ENCODE results near the gene ALDH18A1.

The ALDH18A1 gene

GRCh38 chr10:95656291-95657164, at the start of gene ALDH18A1:
TSS of gene ALDH18A1 (minus strand) at chr10:95656711. CDS start at chr10:95653377, 3,334 bp downstream.
- CTCF ChIA-PET: interaction anchor here (0.5 to 0.6 kb wide), 2 partner anchors 10 to 38 kb away, joined by 3 to 4 read pairs; no protein-coding TSS in a partner anchor
- peak; percentile 92 for DNase-seq (ENCODE audit: low spot score)
- POLR2A ChIA-PET (ENCODE audit: low non-redundant PET): no interaction called here
- H3K27ac ChIP-seq: peak within 1 kb of the TSS; percentile 47
- TF ChIP-seq, protein P1, sequence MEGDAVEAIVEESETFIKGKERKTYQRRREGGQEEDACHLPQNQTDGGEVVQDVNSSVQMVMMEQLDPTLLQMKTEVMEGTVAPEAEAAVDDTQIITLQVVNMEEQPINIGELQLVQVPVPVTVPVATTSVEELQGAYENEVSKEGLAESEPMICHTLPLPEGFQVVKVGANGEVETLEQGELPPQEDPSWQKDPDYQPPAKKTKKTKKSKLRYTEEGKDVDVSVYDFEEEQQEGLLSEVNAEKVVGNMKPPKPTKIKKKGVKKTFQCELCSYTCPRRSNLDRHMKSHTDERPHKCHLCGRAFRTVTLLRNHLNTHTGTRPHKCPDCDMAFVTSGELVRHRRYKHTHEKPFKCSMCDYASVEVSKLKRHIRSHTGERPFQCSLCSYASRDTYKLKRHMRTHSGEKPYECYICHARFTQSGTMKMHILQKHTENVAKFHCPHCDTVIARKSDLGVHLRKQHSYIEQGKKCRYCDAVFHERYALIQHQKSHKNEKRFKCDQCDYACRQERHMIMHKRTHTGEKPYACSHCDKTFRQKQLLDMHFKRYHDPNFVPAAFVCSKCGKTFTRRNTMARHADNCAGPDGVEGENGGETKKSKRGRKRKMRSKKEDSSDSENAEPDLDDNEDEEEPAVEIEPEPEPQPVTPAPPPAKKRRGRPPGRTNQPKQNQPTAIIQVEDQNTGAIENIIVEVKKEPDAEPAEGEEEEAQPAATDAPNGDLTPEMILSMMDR (conservative IDR thresholded peaks at IDR 0.05; ENCODE audit: low read depth): no peak

DNA sequence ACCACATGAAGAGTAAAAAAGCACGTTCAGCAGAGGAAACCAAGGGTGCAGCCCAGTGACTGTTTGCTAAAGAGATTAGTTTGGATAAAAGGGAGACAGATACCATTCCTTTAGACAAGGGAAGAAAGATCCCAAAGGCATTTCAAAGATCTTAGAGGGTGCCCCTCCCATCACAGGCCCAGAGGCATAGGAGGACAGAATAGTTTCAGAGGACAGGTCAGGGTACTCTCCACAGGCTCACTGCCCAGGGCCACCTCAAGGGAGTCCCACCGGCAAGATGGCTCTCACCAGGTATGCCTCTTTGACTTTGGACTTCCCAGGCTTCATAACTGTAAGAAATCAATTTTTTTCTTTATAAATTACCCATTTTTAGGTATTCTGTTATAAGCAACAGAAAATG, 41.9 kb upstream of the ALDH18A1 start:
- CTCF ChIA-PET: no interaction called here
- no peak overlapping the region for H3K27ac ChIP-seq
- POLR2A ChIA-PET (ENCODE audit: low non-redundant PET): no interaction called here
- TF ChIP-seq, protein P1 (conservative IDR thresholded peaks at IDR 0.05; ENCODE audit: low read depth): no peak
- no peak for DNase-seq (ENCODE audit: low spot score)

DNA sequence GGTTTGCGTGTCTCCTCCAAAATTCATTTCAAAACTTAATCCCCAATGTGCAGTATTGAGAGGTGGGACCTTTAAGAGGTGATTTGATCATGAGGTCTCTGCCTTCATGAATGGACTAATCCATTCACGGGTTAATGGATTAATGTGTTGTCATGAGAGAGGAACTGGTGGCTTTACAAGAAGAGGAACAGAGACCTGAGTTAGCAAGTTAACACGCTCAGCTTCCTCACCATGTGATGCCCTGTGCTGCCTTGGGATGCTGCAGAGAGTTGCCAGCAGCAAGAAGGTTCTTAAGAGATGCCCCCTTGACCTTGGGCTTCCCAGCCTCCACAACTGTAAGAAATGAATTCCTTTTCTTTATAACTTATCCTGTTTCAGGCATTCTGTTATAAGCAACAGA, 40.9 kb upstream of the ALDH18A1 start:
- ChIA-PET CTCF (interaction anchor here (0.6 kb wide), 1 partner anchor 10 kb away, joined by 3 read pairs; no protein-coding TSS in a partner anchor), POLR2A (ENCODE audit: low non-redundant PET) (interaction anchor here (0.7 kb wide), 1 partner anchor 13 kb away, joined by 3 read pairs; no protein-coding TSS in a partner anchor)
- TF ChIP-seq, protein P1 (conservative IDR thresholded peaks at IDR 0.05; ENCODE audit: low read depth): no peak
- DNase-seq (ENCODE audit: low spot score): no peak
- H3K27ac ChIP-seq: no peak overlapping the region

DNA sequence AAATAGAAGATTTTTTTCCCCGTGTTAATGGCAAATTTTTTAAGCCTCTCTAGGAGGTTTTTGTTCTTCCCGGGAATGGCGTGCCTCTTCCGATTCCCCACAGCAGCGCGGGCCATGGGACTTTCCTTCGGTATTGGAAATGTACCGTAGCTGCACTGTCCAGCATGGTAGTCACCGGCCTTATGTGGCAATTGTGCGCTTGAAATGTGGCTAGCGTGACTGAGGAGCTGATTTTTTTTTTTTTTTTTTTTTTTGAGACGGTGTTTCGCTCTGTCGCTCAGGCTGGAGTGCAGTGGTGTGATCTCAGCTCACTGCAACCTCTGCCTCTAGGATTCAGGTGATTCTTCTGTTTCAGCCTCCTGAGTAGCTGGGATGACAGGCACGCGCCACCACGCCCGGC, 38.2 kb upstream of the ALDH18A1 start:
- TF ChIP-seq, protein P1 (conservative IDR thresholded peaks at IDR 0.05; ENCODE audit: low read depth): no peak
- POLR2A ChIA-PET (ENCODE audit: low non-redundant PET): interaction anchor here (0.7 kb wide), 1 partner anchor 322 kb away, joined by 8 read pairs; no protein-coding TSS in a partner anchor
- no peak for DNase-seq (ENCODE audit: low spot score)
- H3K27ac ChIP-seq: no peak overlapping the region
- CTCF ChIA-PET: interaction anchor here (0.6 to 2.3 kb wide), 25 partner anchors 10 to 1537 kb away, joined by 3 to 16 read pairs (median 4); no protein-coding TSS in a partner anchor

DNA sequence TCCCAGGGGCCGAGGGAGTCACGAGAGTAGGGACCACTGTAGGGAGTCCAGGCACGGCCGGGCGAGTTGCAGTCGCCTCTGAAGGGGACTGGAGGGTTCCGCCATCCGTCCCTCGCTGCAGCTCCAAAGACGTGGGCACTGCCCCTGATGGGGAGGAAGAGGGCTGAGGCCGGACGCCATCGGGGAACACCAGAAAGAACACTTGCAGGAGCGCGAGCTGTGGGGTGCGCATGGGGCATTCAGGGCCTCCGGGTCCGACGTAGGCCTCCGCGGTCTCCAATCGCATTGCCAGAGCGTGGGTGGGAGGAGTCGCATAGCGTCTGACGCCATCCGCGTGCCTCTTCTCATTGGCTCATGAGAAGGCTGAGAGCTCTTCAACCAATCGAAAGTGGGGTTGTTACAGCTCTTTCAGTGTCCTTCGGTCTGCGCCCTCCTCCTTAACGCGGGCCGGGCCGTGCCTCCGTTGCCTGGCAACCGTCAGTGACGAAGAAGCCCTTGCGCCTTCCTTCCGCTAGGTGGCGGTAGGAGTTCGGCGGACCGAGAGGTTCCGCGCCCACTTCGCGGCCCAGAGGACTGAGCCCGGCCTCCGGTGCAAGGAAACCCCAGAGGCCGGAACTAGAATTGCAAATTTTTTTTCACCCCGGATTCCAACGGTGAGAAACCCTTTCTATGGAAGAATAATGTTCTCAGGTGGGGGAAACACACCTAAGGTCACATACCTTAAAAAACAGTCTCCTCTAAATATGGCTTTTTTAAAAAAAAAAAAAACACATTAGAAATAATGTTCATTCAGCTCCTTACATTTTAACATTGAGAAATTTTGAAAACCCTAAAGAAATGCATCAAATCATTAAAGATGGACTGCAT, 37.4 kb upstream of the ALDH18A1 start, which contains the start of gene TCTN3:
TSS of gene TCTN3 (minus strand) at position 260 of the 867 bp plus-strand sequence. CDS start at position 232, 28 bp downstream.
- CTCF ChIA-PET: interaction anchor here (0.5 to 2.3 kb wide), 37 partner anchors 9 to 1536 kb away, joined by 3 to 16 read pairs (median 4); no protein-coding TSS in a partner anchor

More for the DNA sequence above, 37.4 kb upstream of the ALDH18A1 start, which contains the start of gene TCTN3:
- POLR2A ChIA-PET (ENCODE audit: low non-redundant PET): no interaction called here
- peak within 1 kb of the TSS; percentile 65 for H3K27ac ChIP-seq
- DNase-seq (ENCODE audit: low spot score): peak; percentile 100
- TF ChIP-seq, protein P1 (conservative IDR thresholded peaks at IDR 0.05; ENCODE audit: low read depth): peak; percentile 97

All from RWPE1 (cell line).